Astrocyte of the cerebellum (primary cell): Measurements from ENCODE around the gene KCNK18.

Source experiments
- DNase-seq: peaks from one replicate; pipeline ENCODE4 v3.0.0-alpha.2; 2011; ENCODE audit warnings: low read depth
- H3K4me3 ChIP-seq: 2 replicates; pipeline ENCODE4 v1.5.1; 2011; ENCODE audit warnings: mild to moderate bottlenecking, low read depth, low read length, moderate library complexity
- in situ Hi-C: cut with HindIII; loops from 2 replicates; pipeline ENCODE4 v1.10.0; 2017; ENCODE audit warnings: low sequenced_read_pairs
- TF ChIP-seq, protein P1 (sequence below): IDR thresholded peaks from 2 replicates; pipeline ENCODE4 v1.5.1; 2012; ENCODE audit warnings: low read length, low read depth, moderate library complexity, mild to moderate bottlenecking; ENCODE audit errors: missing control alignments

The KCNK18 gene

DNA sequence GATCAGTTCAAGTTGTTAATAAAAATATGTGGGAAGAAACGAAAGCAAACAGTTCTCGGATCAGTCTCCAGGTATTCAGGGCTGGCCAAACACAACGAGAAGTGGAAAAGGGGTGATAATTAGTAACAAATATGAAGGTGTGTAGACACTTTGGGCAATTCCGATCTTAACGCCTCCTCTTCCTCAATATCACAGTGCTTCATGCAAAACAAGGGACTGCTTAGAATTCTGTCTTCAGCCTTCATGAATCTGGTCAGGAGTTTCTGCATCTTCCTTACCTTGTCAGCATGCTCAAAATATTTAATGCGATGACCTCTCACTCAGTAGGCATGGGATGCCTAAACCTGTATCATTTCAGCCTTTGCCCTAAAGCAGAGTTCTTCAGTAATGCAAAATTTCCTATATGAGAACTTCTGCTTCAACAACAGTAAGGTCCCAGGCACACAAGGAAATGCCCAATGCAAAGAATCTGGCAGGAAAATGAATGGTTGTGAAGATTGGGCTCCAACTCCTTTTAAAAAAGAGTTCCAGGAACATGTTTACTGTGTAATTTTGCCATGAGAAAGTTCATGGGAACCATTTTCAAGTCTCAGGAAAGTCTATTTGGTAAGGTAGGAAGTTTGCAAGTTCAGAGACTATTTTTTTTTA is 35.8 kb upstream of the KCNK18 start:
- no peak overlapping the region for H3K4me3 ChIP-seq
- TF ChIP-seq, protein P1, sequence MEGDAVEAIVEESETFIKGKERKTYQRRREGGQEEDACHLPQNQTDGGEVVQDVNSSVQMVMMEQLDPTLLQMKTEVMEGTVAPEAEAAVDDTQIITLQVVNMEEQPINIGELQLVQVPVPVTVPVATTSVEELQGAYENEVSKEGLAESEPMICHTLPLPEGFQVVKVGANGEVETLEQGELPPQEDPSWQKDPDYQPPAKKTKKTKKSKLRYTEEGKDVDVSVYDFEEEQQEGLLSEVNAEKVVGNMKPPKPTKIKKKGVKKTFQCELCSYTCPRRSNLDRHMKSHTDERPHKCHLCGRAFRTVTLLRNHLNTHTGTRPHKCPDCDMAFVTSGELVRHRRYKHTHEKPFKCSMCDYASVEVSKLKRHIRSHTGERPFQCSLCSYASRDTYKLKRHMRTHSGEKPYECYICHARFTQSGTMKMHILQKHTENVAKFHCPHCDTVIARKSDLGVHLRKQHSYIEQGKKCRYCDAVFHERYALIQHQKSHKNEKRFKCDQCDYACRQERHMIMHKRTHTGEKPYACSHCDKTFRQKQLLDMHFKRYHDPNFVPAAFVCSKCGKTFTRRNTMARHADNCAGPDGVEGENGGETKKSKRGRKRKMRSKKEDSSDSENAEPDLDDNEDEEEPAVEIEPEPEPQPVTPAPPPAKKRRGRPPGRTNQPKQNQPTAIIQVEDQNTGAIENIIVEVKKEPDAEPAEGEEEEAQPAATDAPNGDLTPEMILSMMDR, result no peak
- no peak for DNase-seq
- in situ Hi-C loops, result loop anchor here (5.0 to 10.0 kb wide), 2 partner anchors 57 to 359 kb away; no protein-coding TSS in a partner anchor

DNA sequence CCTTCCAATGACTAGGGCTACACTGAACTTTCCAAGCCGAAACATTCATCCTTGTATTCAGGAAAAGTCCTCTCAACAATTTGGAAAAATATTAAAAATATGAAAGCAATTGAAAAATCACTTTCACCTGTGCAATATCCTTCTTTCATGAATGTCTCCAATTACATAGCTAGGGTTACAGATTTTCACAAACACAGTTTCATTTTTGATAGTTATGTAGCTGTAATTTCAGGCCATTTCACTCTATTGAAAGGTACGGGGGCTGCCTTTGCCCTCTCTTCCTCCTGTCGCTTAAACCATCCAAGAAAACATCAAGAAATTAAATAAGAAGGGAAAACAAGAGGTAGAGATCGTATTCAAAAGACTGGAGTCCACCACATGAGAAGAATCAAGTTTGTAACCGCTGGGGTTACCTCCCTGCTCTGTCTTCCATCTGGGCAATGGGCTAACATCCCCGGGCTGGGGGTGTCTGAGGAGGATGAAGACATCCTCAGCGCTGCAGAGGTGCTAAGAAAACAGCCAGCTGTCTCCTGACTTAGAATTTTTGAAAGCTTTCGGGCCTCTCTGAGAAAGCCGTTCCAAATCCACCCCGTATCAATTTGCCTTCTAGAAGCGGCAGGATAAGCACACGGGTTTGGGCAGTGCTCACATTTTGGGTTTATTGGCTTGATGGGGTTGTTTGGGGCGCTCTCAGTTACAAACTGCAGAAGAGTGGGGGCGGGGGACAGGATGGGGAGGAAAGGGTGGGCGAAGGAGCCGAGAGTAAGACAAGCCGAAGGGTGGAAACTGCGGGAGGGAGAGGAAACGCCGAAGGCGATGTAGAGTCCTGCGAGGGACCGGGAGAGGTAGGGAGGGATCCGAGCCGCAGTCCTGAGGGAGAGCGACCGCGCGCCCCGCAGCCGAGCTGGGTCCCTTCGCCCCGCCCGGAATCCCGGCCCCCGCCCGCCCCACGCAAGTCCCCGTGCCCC is 34.9 kb upstream of the KCNK18 start:
- TF ChIP-seq, protein P1, result no peak
- no peak overlapping the region for H3K4me3 ChIP-seq
- in situ Hi-C loops, result loop anchor here (5.0 to 10.0 kb wide), 2 partner anchors 58 to 360 kb away; no protein-coding TSS in a partner anchor
- no peak for DNase-seq

DNA sequence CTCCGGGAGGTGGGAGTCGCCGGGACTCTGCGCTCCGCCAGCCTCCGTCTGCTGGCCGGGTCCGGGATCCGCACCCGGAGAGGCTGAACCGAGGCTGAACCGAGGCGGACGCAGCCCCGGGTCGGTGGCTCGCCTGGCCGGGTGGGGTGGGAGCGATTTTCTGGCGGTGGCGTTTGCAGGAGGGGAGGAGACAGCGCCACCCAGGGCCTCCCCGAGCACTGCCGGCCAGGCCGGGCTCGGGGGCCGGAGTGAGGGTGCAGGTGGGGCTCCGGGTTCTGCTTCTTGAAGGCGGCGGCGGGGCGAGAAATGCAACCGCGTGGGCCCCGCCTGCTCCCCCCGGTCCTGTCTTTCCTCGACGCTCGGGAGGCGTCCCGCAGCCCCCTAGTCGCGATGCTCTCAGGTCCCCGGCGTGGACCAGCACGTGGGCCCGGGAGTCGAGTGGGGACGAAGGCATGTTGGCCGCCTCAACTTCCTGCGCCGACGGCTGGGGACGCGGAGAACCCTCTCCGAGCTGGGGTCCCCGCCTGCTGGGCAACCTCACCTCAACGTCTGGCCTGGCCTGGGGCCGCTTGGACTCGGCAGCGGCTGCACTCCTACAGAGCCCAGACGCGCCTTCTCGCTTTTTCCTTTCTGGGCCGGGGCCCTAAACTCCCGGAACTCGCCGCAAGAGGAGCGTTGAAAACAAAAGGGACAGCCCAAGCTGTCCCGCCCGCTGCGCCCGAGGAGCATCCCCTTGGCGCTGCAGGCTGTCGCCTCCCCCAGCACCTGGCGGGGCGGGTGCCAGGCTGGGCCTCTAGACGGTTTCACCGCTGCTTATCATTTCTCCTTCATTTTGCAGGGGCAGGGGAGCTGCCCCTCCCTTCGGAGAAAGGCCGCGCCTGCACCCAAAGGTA is 34.0 kb upstream of the KCNK18 start:
- TF ChIP-seq, protein P1, result no peak

DNA sequence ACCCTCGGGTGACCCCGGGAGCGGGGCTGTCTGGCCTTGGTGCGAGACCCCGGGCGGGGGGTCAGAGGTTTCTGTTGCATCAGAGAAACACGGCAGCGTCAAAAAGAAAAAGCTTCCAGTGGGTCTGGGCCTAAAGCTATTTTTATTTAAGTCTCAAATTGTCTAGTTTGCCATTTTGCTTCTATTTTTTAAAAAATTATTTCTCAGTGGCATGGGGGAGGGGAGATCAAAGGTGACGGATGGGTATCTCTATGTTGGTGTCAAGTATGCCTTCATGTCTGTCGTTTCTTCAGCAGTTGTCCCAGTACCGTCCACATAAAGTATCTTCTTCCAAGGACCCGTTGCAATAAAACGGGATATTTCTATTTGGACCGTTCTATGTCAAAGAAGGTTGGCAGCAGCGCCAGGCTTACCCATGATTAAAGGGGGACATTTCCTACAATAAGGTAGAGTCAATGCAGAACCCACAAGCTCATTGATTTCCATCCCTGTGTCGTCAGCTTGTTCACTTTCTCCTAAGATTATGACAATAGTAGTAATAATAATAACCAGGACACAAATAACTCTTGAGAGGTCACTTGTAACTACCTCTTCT is 33.2 kb upstream of the KCNK18 start:
- TF ChIP-seq, protein P1, result no peak
- H3K4me3 ChIP-seq, result no peak overlapping the region
- DNase-seq, result no peak
- in situ Hi-C loops, result loop anchor here (5.0 to 10.0 kb wide), 2 partner anchors 59 to 362 kb away; no protein-coding TSS in a partner anchor

More for the DNA sequence above, 34.0 kb upstream of the KCNK18 start:
- in situ Hi-C loops, result loop anchor here (5.0 to 10.0 kb wide), 2 partner anchors 59 to 361 kb away; no protein-coding TSS in a partner anchor
- no peak overlapping the region for H3K4me3 ChIP-seq
- no peak for DNase-seq

DNA sequence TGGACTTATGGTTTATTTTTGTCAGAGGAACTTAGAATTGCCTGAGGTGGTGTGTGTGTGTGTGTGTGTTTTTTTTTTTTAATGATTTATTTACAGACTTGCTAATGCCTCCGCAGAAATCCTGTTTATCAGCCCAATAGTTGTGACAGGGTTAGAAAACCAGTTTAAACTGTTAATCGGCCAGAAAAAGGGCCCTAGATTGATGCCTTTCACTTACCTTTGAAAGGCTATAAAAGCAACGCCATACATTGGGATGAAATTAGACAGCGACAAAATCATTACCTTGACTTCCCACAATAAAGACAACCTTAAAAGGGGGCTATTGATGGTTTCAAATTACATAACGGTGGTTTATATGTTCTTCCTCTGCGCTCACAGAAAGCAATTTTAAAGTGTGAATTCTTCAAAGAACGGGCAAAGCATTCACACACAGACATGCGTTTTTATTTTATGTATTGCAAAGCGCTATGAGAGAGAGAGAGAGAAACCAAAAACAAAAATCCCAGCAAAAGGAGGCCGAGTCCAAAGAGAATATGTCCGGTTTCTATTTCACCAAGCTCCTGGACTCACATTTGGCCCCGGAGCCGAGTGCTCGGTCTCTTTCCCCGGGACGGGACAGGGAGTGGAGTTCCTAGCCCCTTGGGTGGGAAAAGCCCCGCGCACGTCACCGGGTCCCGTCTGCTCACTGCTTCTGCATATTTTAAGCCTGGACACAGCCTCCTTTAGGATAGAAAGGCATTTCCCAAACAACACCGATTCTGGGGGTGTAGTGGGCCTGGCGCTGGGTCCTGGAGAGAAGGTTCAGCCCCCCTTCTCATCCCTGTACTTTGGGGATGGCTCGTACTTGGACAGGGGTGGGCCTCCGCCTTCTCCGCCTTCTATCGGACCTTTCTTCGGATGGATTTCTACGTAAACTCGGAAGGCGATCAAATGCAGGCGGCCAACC is 32.4 kb upstream of the KCNK18 start:
- TF ChIP-seq, protein P1, result no peak
- in situ Hi-C loops, result loop anchor here (5.0 to 10.0 kb wide), 2 partner anchors 60 to 363 kb away; no protein-coding TSS in a partner anchor
- no peak overlapping the region for H3K4me3 ChIP-seq
- no peak for DNase-seq
